Epithelial cell of esophagus (primary cell): ENCODE measurements around the gene GRIK1.

Experiments
- DNase-seq: peaks from one replicate; pipeline ENCODE4 v3.0.0; 2010; ENCODE audit warnings: low read depth
- H3K4me3 ChIP-seq: 2 replicates; pipeline ENCODE4 v1.5.1; 2011; ENCODE audit warnings: mild to moderate bottlenecking, low read length, control low read depth
- TF ChIP-seq, protein P1 (sequence below): IDR thresholded peaks from 2 replicates; pipeline ENCODE4 v1.5.1; 2011; ENCODE audit warnings: low read depth, mild to moderate bottlenecking, low read length, control low read depth, inconsistent platforms; ENCODE audit not compliant: insufficient read depth; ENCODE audit errors: missing control alignments

Gene GRIK1

DNA sequence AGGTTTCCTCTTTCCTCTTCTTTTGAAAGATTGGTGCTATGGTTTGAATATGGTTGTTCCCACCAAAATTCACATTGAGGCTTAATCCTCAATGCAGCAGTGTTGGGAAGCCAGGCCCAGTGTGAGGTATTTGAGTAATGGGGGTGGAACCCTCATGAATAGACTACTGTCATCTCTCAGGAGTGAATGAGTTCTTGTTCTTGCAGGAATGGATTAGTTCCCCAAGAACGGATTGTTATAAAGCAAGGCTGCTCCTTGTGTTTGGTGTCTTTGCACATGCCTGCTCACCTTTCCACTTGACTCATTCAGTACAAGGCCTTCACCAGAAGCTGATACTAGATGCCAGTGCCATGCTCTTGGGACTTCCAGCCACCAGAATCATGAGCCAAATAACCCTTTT lies 417.9 kb downstream of the GRIK1 start:
- TF ChIP-seq, protein P1, sequence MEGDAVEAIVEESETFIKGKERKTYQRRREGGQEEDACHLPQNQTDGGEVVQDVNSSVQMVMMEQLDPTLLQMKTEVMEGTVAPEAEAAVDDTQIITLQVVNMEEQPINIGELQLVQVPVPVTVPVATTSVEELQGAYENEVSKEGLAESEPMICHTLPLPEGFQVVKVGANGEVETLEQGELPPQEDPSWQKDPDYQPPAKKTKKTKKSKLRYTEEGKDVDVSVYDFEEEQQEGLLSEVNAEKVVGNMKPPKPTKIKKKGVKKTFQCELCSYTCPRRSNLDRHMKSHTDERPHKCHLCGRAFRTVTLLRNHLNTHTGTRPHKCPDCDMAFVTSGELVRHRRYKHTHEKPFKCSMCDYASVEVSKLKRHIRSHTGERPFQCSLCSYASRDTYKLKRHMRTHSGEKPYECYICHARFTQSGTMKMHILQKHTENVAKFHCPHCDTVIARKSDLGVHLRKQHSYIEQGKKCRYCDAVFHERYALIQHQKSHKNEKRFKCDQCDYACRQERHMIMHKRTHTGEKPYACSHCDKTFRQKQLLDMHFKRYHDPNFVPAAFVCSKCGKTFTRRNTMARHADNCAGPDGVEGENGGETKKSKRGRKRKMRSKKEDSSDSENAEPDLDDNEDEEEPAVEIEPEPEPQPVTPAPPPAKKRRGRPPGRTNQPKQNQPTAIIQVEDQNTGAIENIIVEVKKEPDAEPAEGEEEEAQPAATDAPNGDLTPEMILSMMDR: no peak
- H3K4me3 ChIP-seq: no peak overlapping the region
- DNase-seq: no peak

DNA sequence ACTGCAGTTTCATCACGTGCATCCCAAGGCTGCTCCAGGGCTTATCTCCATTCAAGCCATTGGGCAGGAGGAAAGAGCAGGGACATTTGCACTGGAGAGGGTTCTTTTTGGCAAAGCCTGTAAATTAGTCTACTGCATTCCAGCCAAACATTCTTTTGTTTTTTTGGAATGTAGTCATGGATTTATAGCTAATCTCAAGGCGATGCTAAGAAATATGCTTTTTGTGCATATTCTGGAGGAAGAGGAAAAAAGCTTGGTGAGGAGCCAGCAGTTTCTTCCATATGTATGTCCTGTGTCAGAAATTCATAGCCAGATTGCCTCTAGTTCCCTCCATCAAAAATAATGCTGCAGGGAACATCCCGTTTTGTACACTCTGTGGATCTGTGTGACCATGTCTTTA lies 419.6 kb downstream of the GRIK1 start:
- TF ChIP-seq, protein P1: no peak
- H3K4me3 ChIP-seq: no peak overlapping the region
- DNase-seq: no peak

DNA sequence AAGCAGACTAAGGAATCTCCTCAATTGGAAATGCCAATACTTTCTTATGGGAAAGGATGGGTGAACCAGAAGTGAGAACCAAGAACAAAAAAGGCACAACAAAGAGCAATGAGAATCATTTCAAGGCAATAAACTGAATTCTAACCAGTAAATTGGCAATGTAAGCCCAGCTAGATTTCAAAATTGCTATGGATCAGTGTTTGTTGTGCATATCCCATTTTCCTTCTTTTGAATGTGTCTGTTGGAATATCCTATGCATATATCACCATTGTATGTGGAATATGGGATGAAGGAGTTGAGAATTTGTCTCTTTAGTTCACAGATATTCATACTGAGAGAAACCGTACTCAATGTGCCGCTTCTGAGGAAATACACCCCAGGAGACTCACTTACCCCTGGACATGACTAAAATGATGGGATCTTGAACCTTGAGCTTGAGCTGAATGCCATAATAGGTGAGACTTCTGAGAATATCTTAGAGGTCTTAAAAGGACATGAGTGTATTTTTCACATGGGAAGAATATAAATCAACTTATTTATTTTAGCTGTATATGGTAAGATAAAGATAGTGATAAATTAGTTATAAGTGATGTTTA lies 425.0 kb downstream of the GRIK1 start:
- TF ChIP-seq, protein P1: no peak
- no peak overlapping the region for H3K4me3 ChIP-seq
- DNase-seq: no peak

DNA sequence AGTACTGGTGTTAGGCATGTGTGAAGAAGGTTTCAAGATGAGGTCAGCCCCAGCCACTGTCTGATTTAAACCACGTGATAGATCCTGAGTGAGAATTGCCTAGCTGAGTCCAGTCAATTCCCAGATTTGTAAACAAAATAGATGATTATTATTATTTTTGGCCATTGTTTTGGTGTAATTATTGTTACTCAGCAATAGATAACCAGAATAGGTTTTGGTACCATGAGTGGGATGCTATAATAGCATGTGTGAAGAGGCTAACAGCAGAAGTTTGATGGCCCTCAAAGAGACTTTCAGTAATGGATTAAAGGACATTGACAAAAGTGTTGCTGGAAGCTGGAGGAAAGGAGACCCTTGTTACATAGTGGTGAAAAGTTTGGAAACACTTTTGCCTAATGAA lies 426.3 kb downstream of the GRIK1 start:
- DNase-seq: no peak
- no peak overlapping the region for H3K4me3 ChIP-seq
- TF ChIP-seq, protein P1: no peak

DNA sequence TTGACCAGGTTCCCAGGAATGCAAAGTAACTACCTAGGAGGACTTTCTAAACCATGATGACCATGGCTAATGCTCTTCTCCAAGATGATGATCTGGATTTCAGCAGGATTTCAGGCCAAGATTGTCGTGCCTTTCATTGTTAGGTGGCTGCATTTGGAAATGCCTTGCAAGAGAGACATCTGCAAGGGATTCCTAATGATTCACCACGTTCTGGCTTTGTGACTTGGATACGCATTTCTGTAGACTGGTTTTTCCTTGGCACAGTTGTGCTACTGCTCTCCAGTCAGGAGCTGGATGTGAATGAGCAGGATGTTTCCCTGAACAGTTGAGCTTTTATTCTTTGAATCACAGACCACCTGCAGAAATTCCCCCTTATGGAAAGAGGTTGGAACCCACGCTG lies 428.7 kb downstream of the GRIK1 start:
- DNase-seq: peak; percentile 14
- no peak overlapping the region for H3K4me3 ChIP-seq
- TF ChIP-seq, protein P1: no peak

DNA sequence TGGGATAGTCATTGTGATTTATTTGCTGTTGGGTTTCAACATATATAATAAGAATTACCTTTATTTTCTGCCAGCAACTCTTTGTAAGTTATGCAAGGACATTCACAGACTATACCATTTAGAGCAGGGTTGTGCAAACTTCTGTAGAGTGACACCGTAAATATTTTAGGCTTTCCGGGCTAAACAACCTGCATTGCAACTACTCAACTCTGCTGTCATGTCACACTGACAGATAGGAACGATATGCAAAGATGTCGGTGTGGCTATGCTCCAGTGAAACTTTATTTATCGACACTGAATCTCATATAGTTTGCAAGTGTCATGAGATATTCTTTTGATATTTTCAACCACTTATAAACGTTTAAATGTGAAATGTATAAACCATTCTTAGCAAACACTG lies 430.7 kb downstream of the GRIK1 start:
- no peak overlapping the region for H3K4me3 ChIP-seq
- TF ChIP-seq, protein P1: no peak
- no peak for DNase-seq

DNA sequence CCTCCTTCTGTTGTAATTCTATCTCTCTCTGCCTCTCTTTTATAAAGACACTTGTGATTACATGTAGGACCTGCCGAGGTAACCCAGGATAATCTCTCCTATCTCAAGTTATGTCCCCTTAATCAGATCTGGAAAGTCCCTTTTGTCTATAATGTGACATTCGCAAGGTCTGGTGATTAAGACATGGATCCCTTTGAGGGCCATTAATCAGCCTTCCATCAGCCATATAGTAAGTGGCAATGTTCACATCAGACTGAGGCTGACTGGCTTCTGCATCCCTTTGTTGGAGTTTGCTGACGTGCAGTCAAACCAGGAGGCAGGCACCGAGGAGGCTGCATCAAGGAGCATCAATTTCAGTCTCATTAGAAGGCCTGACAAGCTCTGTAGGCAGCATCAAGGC lies 431.5 kb downstream of the GRIK1 start:
- no peak overlapping the region for H3K4me3 ChIP-seq
- TF ChIP-seq, protein P1: no peak
- DNase-seq: no peak
